ENCODE results near the gene CLIC4.

DNA sequence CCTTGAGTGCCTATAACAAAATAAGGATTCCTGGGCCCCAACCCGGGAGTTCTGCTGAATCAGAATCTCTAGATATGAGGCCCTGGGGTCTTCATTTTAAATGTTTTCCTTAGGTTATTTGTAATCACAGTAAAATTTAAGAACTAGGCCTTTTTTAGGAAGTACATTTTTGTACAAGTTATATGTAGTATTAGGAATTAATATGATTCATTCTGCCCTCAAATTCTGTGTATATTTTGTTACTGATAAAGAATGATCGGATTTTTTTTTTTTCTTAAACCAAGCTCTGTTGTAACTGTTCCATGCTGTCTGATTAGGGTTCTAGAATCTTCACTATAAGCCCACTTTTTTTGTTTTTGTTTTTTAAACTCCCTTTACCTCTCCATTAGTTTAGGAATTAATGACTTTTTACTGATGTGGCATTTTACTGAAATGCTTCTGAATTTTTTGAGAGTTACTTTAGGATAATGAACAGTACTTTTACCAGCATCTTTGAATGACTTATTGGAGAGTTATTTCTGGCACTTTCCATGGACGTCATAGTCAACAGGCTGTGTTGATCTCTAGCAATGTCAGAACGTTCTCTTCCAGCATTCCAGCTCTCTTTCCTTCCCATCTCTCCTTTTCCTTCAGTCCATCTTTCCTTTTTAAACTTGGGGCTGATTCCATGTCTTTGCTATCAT is 48.3 kb downstream of the CLIC4 start:
- TF ChIP-seq, protein P1, sequence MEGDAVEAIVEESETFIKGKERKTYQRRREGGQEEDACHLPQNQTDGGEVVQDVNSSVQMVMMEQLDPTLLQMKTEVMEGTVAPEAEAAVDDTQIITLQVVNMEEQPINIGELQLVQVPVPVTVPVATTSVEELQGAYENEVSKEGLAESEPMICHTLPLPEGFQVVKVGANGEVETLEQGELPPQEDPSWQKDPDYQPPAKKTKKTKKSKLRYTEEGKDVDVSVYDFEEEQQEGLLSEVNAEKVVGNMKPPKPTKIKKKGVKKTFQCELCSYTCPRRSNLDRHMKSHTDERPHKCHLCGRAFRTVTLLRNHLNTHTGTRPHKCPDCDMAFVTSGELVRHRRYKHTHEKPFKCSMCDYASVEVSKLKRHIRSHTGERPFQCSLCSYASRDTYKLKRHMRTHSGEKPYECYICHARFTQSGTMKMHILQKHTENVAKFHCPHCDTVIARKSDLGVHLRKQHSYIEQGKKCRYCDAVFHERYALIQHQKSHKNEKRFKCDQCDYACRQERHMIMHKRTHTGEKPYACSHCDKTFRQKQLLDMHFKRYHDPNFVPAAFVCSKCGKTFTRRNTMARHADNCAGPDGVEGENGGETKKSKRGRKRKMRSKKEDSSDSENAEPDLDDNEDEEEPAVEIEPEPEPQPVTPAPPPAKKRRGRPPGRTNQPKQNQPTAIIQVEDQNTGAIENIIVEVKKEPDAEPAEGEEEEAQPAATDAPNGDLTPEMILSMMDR (IDR thresholded peaks at IDR 0.05) = no peak
- TF ChIP-seq EP300 (IDR thresholded peaks at IDR 0.05) = peak; percentile 91 to 94

Measured in tibial nerve (tissue), 4 donors.